ENCODE results near the gene BTG4.

Gene BTG4

DNA sequence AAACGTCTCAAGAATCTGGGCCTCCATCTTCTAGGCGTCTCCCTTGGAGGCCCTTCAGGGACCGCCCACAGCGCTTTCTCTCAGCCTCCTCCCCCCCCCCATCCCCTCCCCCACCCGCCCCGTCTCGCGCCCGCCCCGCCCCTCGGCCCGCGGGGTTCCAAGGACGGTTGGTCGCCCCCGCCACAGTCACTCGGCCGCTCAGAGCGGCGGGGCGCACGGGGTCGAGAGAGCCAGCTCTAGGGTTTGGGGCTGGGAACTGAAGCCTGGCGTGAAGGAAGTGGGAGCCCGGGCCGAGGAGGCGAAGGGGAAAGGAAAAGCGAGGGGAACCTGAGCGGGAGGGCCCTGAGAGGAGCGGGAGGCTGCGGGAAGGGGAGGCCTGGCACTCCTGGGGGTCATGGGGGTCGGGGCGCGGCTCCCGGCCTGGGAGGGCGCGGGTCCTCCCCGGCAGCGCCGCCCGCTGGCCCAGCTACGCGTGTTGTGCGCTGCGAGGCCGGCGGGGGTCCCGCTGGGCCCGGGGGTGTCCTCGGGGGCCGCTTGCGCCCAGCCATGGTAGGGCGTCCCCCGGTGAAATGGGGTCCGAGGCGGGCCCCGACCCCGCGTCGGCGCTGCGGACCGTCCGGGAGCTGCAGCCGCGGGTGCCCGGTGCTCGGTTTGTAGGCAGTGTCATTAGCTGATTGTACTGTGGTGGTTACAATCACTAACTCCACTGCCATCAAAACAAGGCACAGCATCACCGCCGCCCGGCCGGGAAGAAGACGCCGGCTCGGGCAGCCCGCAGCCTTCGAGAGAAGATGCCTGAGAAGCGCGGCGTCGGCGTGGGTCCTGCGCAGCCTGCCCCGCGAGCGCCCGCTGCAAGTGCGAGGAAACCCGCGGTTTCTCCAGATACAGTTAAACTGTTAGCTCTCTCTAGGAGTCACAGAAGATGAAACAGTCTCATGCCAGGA lies at the start of gene BTG4:
Gene BTG4 (minus strand): TSS at position 91 of the 944 bp plus-strand sequence. CDS start 13,610 bp downstream, outside the sequence.
- no peak for DNase-seq (ENCODE audit: low read depth)

DNA sequence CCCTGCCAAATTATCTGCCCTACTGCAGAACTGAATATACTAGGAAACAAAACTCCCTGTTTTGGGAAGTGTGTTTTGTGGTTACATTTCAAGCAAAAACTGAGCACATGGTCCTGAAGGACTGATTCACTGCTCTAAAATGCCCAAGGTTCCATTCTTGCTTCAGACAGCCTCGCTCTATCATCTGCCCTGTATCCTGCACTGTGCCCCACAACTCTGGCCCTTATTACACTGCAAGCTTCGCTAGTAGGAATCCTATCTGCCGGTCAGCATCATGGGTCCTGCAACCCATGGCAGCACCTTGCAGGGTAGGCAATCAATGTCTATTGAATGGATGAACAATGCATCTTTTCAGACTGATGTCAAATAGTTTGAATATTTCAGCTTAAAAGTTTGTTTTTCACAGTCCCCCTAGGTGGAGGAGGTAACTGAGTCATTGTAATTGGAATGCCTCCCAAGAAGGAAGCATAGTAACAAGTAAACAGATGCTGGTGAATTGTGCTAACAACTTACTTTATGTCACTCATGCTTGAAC lies 49.7 kb upstream of the BTG4 start:
- no peak for DNase-seq (ENCODE audit: low read depth)

DNA sequence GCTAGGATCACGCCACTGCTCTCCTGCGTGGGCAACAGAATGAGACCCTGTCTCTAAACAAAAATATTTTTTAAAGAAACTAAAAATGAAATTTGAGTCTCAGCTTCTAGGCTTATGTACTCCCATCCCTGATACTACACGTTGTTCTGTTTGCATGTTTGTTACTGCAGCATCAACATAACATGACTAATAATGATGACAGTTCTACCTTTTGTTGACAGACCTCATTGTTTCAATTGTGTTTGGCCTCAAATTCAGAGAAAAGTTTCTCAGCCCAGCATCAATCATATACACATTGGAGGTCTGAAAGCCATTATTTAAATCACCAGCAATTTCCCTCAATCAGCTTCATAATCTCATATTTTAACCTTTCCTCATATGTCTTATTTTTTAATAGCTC lies 49.1 kb upstream of the BTG4 start:
- DNase-seq (ENCODE audit: low read depth) = no peak

DNA sequence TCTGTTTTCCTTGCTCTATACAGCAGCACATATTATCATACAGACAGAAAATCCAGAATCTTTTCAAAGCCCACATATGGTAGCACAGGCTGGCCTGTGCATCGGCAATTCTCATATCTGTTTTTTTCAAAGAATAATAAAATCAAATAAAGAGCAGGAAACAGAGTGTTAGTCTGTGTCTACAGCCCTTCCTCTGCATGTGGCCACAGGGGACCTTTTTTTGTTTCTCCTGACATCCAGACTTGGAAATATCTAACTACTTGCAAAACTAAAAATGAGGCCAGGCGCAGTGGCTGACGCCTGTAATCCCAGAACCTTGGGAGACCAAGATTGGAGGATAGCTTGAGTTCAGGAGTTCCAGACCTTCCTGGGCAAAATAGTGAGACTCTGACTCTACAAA lies 48.6 kb upstream of the BTG4 start:
- DNase-seq (ENCODE audit: low read depth) = no peak

DNA sequence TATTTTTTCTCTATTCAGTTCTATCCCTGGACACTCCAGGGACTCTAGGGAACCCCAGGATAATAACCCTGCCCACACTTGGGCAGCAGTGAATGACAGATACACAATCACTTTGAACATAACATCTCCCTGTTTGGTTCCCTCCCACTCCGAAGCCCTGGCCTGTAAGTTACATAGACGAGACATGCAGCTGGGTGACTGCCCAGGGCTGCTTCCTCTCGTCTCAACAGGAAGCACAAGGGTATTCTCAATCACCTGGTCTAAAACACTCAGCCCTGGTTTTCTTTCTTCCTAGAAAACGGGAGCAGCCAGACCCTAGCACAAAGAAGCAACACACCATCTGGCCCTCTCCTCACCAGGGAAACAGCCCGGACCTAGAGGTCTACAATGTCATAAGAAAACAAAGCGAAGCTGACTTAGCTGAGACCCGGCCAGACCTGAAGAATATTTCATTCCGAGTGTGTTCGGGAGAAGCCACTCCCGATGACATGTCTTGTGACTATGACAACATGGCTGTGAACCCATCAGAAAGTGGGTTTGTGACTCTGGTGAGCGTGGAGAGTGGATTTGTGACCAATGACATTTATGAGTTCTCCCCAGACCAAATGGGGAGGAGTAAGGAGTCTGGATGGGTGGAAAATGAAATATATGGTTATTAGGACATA lies 47.7 kb upstream of the BTG4 start:
- DNase-seq (ENCODE audit: low read depth) = no peak

DNA sequence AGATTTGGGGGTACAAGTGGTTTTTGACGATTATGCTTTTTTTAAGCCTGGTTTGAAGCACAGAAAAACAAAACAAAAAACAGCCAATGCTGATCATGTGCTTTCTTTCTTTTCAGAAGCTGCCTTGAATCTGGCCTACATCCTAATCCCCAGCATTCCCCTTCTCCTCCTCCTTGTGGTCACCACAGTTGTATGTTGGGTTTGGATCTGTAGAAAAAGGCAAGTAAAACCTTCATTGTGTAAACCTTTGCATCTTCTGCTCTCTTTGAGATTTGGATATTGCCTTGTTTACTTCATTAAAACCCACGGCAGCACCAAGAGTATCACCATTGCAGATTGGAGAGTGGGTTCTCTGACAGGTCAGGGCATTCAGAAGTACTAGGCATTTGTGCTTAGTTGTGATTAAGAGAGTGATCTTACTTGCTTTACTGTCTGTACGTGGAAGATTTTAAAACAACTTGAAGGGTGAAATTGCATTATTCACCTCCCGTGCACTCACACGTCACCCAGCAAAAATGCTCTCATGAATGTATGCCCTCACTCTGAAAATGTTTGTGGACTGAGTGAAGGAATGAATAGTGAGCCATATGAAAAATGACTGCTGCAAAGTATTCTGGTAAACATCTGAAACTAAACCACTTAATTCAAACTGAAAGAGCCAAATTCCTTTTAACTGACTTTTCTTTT lies 45.4 kb upstream of the BTG4 start:
- peak; percentile 90 for DNase-seq (ENCODE audit: low read depth)

DNA sequence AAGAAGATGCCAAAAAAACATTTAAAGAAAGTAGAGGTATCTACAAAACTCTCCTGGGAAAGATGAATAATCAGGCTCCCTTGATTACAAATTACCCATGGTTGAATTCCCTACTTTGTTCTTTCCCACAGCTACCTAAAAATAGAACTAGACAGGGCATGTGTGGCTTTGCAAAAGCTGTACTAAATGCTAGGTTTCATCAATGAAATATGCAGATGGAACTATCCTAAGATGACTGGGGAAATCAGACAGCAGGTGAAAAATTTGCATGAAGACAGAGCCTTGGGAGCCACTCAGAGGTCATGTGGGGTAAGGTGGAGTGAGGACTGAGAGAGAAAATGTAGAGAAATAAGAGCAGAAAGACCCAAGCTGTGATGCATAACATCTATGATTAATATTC lies 43.1 kb upstream of the BTG4 start:
- no peak for DNase-seq (ENCODE audit: low read depth)

DNA sequence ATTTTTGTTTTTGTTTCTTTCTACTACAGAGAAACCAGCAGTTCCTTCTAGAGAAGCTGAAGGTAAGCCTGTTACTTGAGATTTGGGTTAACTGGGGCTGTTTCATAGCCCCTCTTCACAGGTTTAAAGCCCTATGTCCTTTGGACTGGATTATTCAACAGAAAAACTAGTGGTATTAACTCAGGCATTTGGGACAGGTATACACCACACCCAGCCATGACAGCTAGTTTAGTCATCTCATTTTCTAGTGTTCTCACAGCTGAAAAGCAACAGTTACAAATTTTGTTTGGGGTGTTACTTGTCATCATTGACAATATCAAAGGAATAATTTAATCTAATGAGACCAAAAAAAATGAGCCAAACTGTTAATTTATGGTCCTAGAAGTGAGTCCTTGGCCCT lies 42.3 kb upstream of the BTG4 start:
- no peak for DNase-seq (ENCODE audit: low read depth)

DNA sequence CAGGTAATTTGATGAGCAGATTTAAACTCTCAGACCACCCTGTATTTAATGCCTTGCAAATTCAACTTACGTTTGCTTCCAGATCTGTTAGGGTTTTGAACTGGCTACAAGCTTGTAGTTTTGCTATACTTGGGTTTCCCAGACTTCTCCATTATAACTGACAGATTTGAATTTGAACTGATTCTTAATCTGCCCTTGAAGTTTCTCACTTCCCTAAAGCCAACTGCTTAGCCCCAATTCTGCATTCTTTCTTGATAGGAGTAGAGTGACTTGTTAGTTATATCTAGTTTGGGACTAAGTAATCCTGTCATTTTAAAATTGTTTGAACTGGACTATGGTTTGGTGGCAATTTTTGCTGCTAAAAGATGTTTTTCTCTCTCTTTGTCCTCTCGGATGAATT lies 38.1 kb upstream of the BTG4 start:
- no peak for DNase-seq (ENCODE audit: low read depth)

DNA sequence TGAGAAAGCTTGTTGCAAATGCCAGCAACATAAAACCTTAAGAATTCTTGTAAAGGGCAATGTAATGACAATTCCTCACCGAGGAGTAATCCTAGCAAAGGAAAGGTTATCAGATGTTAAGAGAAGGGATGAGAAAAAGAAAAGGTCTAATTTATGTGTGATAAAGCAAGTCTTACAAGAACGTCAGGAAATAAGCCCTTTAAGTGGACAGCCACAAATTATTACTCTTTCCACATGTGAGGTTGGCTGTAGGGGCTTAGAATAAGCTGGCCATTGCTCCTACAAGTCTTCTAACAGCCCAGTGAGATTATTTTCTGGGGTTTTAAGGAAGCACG lies 37.6 kb upstream of the BTG4 start:
- no peak for DNase-seq (ENCODE audit: low read depth)

DNA sequence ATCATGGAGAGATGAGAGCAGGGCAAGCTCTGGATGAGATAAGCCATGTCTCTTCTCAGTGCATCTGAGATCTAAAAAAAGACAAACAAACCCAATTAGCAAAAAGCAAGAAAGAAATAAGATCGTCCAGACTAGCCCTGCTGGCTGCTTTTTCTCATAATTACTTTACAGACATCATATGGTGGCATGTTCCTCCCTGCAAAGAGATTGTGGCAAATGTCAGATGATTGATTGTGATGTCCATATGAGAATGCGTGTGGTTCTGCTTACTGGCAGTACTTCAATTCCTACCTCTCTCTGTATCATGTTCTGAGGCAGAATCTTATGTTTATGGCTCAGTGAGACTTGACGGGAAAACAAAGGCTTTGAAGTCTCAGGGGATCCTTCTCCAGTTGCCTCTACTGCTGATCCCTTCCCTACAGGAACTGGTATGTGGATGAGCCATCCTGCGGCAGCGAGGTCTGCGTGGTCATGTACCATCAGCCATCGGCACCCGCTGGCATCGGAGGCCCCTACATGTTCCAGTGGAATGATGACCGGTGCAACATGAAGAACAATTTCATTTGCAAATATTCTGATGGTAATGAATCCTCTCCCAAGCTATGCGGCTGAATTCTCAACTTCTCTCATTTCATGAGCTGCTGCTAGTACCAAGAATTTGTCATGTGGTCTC lies 37.1 kb upstream of the BTG4 start:
- no peak for DNase-seq (ENCODE audit: low read depth)

DNA sequence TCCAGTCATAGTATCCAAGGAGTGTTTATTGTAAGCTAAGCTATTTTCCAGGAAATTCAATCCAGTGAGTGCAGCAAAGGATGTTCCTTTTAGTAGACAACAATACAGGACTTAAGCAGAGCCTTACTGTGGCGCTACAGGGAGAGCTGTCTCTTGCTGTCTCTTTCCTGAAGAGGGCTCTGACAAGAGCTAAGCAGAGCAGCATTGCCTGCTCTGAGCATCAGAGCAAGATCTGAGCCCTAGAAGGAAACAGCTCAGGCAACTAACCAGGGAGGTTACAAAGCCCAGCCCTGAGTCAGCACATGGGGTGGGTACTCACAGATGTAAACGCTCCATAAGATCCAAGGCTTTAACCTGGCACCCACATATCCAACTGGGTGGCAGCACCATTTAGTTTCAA lies 36.3 kb upstream of the BTG4 start:
- no peak for DNase-seq (ENCODE audit: low read depth)

DNA sequence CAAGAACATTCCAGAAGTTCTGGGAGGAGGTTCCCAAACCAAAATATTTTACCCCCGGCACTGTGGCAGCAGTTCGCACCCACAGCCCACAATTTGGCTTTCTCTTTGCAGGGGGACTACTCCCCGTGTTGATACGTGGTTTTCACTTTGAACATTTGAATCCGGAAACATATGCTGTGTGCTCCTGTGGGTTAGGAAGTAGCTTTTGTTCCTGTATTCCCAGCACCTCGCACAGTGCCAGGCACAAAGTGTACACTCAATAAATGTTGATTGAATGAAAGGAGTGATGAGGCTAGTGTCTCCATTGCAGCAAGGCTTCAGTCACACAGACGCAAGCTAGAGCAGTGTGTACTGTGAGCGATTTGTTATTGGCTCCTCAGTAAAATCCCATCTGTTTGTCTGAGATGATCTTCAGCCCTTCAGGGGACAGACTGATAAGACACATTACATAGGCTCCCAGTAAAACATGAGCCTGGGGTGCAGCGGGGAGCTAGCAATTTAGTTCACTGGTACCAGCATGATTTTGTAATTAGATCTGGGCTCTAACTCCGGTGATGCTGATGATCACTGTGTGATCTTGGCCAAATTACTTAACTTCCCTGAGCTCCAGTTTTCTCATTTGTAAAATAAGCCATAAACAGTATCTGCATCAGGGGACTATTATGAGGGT lies 30.6 kb upstream of the BTG4 start:
- DNase-seq (ENCODE audit: low read depth) = no peak

DNA sequence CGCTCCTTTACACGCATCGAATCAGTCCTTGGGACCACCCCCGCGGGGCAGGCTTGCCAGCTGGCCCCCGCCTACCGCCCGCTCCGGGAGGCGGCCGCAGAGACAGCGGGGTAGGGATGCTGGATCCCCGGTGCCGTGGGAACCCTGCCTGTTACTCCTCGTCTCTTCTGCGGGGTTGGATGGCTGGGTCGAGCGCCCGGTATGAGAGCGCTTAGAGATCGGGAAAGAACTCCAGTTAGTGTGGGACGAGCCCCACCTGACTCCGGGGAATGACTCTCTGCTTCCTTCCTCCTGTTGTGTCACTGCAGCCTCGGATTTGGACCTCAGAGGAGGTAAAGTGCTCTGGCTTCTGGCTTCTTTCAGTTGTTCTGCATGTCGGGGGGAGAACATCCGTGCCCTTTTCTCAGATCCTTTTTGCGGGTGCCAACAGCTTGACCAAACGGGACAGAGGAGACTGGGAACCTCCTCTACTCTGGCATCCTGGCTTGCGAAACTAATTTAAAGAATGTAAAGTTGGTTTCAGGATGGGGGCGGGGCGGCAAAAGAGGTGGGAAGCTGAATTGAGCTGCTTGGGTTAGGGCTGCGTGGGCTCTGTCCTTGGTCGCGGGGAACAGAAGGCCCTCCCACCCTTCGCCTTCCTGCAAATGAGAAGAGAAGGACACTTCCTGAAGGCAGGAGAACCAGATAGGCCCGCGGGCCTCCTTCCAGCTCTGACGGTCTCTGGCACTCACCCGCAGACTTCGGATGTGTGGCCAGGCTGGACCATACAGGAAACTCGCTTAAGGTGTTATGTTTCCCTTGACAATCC lies 29.3 kb upstream of the BTG4 start:
- DNase-seq (ENCODE audit: low read depth) = no peak

DNA sequence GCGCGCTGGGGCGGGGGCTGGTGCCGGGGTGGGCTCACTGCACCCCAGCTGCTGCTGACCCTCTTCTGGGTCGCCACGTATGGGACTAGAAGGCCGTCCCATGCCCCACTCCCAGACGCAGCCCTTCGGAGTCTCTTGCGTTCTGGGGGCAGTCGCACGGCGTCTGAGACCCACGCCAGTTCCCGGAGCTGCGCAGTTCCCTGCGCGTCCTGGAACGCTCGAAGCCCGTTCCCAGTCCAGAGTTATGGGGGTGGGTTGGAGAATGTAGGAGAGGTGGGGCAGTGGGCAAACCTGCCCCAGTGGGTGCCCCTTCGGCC lies 28.7 kb upstream of the BTG4 start:
- DNase-seq (ENCODE audit: low read depth) = no peak

DNA sequence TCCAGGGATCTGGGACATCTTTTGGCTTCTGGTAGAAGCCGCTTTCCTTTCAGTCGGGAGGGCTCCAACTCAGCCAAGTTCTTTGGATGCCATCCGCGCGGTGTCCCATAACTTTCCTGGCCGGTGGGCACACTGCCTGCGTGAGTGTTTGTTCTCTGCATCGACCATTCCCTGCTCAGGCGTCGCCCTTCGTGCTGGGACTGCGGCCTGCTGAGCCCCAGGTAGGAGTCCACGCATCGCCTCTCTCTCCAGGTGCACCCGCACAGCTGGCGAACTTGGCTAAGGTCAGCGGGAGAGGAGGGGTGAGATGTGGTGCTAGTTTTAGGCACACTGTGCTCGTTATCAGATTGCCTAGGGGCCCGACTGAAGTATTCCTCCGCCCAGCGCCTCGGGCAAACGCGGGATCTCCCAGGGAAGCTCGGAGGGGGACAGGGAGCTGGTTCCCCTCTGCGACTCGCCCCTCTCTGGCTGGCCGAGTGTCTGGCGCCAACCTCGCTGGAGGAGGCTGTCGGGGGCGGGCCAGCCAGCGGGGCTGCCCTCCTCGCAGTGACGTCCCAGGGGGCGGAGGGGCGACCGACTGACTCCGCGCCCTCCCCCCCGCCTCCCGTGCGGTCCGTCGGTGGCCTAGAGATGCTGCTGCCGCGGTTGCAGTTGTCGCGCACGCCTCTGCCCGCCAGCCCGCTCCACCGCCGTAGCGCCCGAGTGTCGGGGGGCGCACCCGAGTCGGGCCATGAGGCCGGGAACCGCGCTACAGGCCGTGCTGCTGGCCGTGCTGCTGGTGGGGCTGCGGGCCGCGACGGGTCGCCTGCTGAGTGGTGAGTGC lies 28.1 kb upstream of the BTG4 start, which contains the start of gene LAYN:
Gene LAYN (plus strand): TSS at position 607 of the 823 bp plus-strand sequence. CDS start 124 bp downstream, at position 731.
- DNase-seq (ENCODE audit: low read depth) = no peak

DNA sequence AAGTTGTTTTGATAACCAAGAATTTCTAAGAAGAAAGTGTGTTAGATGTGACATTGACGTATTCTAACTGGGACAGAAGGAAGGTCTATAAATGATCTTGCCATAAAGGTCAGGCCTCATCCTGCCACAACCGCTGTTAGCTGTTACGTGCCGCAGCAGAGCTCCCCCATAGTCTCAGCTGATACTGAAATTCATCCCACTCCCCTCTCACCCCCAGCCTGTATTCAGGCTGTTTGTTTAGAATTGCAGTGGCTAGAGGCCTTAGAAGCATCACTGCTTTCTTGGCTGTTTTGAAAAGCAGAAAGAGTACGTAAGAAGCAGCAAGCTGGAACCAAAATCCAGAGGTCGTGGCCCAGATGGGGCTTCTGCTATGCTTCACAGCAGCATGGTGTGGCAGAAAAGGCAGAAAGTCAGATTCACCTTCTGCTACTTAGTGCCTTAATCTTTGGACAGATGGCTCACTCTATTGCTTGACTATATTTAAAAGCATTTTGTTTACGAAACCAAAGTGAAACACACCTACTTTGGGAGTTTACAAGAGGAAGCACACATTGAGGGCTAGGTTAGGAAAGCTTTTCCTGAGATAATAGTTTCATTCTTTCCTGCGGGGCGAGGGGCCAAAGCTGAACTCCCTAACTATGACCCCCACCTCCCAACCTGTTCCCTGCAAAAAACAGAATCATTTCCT lies 27.4 kb upstream of the BTG4 start:
- DNase-seq (ENCODE audit: low read depth) = no peak

DNA sequence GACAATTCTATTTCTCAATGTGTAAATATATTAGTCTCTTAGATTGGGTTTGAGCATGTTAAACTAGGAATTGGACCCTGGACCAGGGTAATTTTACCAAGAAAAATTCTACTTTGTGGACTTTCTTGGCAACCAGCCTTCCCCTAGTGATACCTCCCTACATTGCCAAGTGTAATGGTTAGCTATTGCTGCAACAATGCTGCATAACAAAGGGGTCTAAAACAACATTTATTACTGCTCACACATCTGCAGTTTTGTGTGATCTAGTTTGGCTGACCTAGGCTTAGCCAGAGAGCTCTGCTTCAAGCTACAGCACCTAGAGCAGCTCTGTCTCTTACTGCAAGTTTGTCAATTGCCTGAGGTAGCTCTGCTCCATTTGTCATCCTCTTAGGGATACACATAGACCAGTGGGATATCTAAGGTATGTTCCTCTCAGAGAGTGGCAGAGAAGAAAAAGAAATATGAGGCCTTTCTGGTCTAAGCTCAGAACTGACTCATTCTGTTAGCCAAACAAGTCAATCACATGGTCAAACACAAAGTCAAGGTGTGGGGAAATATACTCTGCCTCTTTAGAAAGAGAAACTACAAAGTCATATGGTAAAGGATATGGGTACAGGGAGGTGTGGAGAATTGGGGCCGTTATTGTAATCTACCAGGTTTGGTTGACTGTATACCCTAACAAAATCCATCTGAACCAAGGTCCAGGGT lies 26.4 kb upstream of the BTG4 start:
- DNase-seq (ENCODE audit: low read depth) = no peak
